ENCODE results near the gene ZFAND5.

- TF ChIP-seq CTCF (conservative IDR thresholded peaks at IDR 0.05; ENCODE audit: low read depth, low read length) (no peak), EZH2phosphoT487 (IDR thresholded peaks at IDR 0.05; ENCODE audit: borderline replicate concordance, low read length) (no peak)
Observed at GRCh38 chr9:72338631-72339030, 26.4 kb downstream of the ZFAND5 start.

Data from PC-3 (cell line).